HCT116 (cell line): Measurements from ENCODE around the gene CHST3.

ENCODE experiments used
- EZH2 ChIP-seq: fragments of 200-600 bp; sonication (generic); IDR thresholded peaks from 2 replicates; pipeline ENCODE4 v1.6.1; 2017; ENCODE audit warnings: antibody characterized with exemption, mixed run types
- EZH2phosphoT487 ChIP-seq: fragments of 200-600 bp; IDR thresholded peaks from 2 replicates; pipeline ENCODE4 v1.6.1; 2018; ENCODE audit warnings: antibody characterized with exemption, borderline replicate concordance
- JUND ChIP-seq: IDR thresholded peaks from 2 replicates; pipeline ENCODE4 v1.6.1; 2012
- POLR2A ChIP-seq: IDR thresholded peaks from 2 replicates; pipeline ENCODE4 v1.7.0; 2011; ENCODE audit warnings: borderline replicate concordance; ENCODE audit not compliant: insufficient read depth, insufficient read length; ENCODE audit errors: extremely low read depth
- POLR2AphosphoS5 ChIP-seq: IDR thresholded peaks from 2 replicates; pipeline ENCODE4 v1.6.1; 2011; ENCODE audit warnings: mild to moderate bottlenecking, low read depth, low read length, moderate library complexity
- RAD21 ChIP-seq: IDR thresholded peaks from 2 replicates; pipeline ENCODE4 v1.6.1; 2012; ENCODE audit warnings: low read depth, mild to moderate bottlenecking
- SIN3A ChIP-seq: IDR thresholded peaks from 2 replicates; pipeline ENCODE4 v1.6.1; 2012; ENCODE audit warnings: low read depth
- SP1 ChIP-seq: IDR thresholded peaks from 2 replicates; pipeline ENCODE4 v1.6.1; 2012; ENCODE audit warnings: low read depth
- SRF ChIP-seq: IDR thresholded peaks from 2 replicates; pipeline ENCODE4 v1.6.1; 2012; ENCODE audit warnings: low read depth
- ZFX ChIP-seq: fragments of 450-650 bp; IDR thresholded peaks from 2 replicates; pipeline ENCODE4 v1.6.1; 2017
- TF ChIP-seq, protein P1 (sequence below), 3 experiments: fragments of 200-600 bp in 1 of 3; sonication (generic) in 1 of 3; IDR thresholded peaks in 2 of 3; conservative IDR thresholded peaks in 1 of 3; 2 replicates each; pipeline ENCODE4 v1.5.1; 2012 to 2017; ENCODE audit warnings: low read depth in 2 of 3, low read length in 2 of 3, antibody characterized with exemption in 1 of 3, borderline replicate concordance in 1 of 3, control low read depth in 1 of 3, mild to moderate bottlenecking in 1 of 3, mixed read lengths in 1 of 3, mixed run types in 1 of 3, moderate library complexity in 1 of 3; ENCODE audit not compliant: insufficient read depth in 1 of 3
- TF ChIP-seq, protein P2 (sequence below): IDR thresholded peaks from 2 replicates; pipeline ENCODE4 v1.6.1; 2012
- TF ChIP-seq, protein P3 (sequence below): IDR thresholded peaks from 2 replicates; pipeline ENCODE4 v1.6.1; 2011; ENCODE audit warnings: mild to moderate bottlenecking, low read length, moderate library complexity; ENCODE audit not compliant: insufficient replicate concordance; ENCODE audit errors: extremely low read depth

DNA sequence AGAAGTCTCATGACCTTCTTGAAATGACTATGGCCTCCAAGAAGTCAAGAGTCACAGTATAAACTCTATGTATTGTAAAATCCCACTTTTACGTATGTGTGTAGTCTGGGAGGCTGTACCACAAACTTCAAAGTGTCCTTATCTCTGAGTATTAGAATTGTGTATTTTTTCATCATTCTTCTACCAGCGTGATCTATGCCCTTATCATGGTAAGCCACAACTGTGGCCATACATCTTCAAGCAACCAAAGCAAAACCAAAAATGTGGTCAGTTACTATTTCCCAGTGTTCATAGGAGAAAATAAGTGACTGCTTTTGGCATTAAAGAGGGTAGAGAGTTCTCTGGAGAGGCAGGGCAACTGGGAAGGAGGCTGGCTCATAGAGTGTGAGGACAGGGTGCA is 81.4 kb downstream of the CHST3 start:
- TF ChIP-seq, protein P1, sequence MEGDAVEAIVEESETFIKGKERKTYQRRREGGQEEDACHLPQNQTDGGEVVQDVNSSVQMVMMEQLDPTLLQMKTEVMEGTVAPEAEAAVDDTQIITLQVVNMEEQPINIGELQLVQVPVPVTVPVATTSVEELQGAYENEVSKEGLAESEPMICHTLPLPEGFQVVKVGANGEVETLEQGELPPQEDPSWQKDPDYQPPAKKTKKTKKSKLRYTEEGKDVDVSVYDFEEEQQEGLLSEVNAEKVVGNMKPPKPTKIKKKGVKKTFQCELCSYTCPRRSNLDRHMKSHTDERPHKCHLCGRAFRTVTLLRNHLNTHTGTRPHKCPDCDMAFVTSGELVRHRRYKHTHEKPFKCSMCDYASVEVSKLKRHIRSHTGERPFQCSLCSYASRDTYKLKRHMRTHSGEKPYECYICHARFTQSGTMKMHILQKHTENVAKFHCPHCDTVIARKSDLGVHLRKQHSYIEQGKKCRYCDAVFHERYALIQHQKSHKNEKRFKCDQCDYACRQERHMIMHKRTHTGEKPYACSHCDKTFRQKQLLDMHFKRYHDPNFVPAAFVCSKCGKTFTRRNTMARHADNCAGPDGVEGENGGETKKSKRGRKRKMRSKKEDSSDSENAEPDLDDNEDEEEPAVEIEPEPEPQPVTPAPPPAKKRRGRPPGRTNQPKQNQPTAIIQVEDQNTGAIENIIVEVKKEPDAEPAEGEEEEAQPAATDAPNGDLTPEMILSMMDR (IDR thresholded peaks at IDR 0.05 in 2 of 3, conservative IDR thresholded peaks at IDR 0.05 in 1 of 3; ENCODE audit: borderline replicate concordance in 1 of 3, insufficient read depth in 1 of 3, low read depth in 2 of 3, low read length in 2 of 3) = no peak
- TF ChIP-seq JUND (no peak), RAD21 (no peak), POLR2A (no peak), EZH2 (no peak), POLR2AphosphoS5 (no peak), EZH2phosphoT487 (no peak), SRF (no peak), ZFX (no peak), SIN3A (no peak), SP1 (no peak)
- TF ChIP-seq, protein P2, sequence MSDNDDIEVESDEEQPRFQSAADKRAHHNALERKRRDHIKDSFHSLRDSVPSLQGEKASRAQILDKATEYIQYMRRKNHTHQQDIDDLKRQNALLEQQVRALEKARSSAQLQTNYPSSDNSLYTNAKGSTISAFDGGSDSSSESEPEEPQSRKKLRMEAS = no peak
- TF ChIP-seq, protein P3, sequence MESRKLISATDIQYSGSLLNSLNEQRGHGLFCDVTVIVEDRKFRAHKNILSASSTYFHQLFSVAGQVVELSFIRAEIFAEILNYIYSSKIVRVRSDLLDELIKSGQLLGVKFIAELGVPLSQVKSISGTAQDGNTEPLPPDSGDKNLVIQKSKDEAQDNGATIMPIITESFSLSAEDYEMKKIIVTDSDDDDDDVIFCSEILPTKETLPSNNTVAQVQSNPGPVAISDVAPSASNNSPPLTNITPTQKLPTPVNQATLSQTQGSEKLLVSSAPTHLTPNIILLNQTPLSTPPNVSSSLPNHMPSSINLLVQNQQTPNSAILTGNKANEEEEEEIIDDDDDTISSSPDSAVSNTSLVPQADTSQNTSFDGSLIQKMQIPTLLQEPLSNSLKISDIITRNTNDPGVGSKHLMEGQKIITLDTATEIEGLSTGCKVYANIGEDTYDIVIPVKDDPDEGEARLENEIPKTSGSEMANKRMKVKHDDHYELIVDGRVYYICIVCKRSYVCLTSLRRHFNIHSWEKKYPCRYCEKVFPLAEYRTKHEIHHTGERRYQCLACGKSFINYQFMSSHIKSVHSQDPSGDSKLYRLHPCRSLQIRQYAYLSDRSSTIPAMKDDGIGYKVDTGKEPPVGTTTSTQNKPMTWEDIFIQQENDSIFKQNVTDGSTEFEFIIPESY = no peak
